GM18861 (cell line): ENCODE results near the gene ARMC5.
A peak's percentile ranks its signal among the peaks of the same experiment; 100 is the strongest.

Source experiments
- ATAC-seq: cut with Tn5 transposase; IDR thresholded peaks from one replicate; pipeline ENCODE4 v1.9.1; 2021; ENCODE audit not compliant: unreplicated experiment

Gene ARMC5

DNA sequence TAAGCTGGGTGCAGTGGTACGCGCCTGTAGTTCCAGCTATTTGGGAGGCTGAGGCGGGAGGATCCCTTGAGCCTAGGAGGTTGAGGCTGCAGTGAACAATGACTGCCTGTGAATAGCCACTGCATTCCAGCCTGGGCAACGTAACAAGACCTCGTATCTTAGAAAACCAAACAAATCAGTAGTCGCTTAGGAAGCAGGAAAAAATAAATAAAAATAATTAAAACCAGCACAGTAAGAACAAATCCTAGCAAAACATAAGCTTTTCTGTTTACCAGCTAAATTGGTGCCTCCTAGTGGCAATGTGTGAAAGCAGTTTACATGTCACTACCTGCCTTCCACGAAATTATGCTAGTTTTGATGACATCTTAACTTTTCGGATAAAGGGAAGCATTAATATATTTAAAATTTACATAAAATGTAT, 1.3 kb downstream of the ARMC5 start:
- ATAC-seq, result no peak

DNA sequence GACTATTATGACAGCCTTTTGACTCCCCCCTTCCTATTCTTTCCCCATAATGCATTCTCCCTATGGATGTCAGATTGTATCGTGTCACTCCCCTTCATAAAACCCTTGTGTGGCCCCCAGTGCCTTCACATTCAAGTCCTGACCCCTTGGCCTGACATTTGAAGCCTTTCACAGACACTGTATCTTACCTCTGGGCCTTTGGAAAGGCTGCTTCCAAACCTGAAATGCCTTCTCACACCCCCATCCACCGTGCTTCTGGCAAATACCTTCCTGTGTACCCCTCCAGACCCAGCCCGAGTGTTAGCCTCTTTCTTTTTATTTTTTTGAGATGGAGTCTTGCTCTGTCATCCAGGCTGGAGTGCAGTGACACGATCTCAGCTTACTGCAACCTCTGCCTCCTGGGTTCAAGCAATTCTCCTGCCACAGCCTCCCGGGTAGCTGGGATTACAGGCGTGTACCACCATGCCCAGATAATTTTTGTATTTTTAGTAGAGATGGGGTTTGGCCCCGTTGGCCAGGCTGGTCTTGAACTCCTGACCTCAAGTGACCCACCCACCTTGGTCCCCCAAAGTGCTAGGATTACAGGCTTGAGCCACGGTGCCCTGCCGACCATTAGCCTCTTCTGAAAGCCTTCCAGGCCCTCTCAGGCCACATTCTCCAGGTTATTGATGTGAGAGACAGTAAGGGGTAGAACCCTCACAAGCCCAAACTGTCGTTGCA, 2.1 kb downstream of the ARMC5 start:
- no peak for ATAC-seq

DNA sequence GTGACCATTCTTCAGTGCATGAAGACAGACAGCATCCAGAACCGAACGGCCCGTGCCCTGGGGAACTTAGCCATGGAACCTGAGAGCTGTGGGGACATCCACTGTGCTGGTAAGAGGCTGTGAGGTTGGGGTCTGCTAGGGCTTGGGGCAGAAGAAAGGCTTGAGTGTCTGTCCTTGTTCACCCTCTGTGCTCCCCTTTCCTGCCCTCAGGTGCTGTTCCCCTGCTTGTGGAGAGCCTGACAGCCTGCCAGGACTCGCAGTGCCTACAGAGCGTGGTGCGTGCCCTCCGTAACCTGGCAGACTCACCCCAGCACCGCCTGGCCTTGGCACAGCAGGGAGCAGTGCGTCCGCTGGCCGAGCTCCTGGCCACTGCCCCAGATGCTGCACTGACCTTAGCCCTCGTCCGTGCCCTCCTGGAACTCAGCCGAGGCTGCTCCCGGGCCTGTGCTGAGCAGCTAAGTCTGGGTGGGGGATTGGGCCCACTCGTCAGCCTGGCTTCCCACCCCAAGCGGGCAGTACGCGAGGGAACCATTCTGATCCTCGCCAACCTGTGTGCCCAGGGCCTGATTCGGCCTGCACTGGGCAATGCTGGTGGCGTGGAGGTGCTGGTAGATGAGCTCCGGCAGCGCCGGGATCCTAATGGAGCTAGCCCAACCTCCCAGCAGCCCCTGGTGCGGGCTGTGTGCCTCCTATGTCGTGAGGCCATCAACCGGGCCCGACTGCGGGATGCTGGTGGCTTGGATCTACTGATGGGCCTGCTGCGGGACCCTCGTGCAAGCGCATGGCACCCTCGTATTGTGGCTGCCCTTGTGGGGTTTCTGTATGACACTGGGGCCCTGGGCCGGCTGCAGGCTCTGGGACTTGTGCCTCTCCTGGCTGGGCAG, 2.9 kb downstream of the ARMC5 start:
- ATAC-seq, result no peak

DNA sequence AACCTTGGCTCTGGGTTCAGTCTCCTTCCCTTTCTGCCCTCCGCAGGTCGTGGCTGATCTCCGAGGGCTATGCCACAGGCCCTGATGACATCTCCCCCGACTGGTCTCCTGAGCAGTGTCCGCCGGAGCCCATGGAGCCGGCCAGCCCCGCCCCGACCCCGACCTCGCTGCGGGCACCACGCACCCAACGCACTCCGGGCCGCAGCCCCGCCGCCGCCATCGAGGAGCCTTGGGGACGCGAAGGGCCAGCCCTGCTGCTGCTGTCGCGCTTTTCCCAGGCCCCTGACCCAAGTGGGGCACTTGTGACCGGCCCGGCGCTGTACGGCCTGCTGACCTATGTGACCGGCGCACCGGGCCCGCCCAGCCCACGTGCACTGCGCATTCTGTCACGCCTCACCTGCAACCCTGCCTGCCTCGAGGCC, 5.1 kb downstream of the ARMC5 start:
- ATAC-seq, result no peak

DNA sequence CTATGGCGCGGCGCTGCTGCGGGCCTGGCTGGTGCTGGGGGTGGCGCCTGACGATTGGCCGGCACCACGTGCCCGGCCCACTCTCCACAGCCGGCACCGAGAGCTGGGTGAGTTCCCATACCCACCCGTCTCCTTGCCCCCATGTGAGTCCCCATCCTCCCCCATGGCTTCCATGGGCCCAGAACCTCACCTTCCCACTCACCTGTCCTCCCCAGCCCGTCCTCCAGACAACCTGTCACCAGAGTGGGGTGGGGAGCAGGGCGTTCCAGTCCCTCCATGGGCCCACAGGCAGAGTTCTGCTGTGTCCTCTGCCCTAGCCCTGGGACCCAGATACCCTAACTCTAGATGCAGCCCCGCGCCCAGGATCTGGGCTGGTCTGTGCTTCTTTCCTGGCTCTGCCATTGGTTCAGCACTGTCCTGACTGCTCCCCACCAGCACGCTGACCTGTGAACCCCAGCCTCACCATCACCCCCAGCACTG, 5.5 kb downstream of the ARMC5 start:
- ATAC-seq, result no peak

DNA sequence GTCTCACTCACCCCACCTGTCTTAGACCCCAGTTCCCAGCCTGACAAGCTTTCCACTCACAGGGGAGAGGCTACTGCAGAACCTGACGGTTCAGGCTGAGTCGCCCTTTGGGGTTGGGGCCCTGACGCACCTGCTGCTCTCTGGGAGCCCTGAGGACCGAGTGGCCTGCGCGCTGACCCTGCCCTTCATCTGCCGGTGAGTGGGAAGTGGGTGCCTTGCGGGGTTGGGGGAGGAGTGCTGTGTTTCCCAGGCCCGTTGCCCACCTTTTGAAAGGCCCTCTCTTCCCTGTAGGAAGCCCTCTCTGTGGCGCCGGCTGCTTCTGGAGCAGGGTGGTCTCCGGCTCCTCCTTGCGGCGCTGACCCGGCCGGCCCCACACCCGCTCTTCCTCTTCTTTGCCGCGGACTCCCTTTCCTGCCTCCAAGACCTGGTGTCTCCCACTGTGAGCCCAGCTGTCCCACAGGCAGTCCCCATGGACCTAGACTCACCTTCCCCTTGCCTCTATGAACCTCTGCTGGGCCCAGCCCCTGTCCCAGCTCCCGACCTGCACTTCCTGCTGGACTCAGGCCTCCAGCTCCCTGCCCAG, 6.6 kb downstream of the ARMC5 start:
- no peak for ATAC-seq

DNA sequence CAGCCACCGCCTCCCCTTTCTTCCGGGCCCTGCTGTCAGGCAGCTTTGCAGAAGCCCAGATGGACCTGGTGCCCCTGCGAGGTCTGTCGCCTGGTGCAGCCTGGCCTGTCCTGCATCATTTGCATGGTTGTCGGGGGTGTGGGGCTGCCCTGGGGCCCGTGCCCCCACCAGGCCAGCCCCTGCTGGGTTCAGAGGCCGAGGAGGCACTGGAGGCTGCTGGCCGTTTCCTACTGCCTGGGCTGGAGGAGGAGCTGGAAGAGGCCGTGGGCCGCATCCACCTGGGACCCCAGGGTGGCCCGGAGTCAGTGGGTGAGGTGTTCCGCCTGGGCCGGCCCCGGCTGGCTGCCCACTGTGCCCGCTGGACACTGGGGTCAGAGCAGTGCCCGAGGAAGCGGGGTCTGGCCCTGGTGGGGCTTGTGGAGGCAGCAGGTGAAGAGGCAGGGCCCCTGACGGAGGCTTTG, 7.1 kb downstream of the ARMC5 start:
- ATAC-seq, result no peak

DNA sequence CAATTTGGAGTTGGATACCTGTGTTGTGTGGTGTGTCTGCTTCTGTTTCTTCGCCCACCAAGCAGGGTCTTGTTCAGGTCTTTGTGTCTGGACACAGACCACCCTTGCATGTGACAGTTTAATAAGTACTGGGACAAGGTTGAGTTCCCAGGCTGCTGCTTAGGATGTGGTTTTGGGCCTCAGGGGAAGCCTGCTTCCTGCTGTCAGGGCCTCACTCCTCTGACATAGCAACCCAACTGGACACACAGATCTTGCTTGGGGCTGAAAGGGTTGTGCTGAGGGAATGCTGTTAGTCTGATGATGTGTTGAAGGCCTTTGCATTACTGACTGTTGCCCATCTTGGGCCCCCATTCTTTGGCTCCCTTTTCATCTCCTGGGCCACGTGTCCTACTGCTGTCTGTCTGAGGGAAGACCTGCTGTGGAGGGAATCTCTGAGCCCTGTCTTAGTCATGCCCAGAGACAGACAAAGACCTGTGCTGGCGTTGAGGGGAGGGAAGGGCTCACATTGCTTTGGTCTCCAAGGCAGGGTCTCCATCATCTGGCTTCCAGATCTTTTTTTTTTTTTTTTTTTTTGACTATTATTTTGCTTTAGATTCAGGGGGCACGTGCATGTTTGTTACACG, 8.0 kb downstream of the ARMC5 start:
- ATAC-seq, result peak; percentile 74

DNA sequence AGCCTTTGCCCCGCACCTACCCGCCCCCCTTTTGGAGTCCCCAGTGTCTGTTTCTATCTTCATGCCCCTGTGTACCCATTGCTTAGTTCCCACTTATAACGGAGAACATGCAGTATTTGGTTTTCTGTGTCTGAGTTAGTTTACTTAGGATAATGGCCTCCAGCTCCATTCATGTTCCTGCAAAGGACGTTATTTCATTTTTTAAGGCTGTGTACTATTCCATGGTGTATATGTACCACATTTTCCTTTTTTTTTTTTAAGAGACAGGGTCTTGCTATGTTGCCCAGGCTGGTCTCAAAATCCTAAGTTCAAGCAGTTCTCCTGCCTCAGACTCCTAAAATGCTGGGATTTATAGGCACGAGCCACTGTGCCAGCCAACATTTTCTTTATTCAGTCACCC, 8.6 kb downstream of the ARMC5 start:
- ATAC-seq, result no peak

DNA sequence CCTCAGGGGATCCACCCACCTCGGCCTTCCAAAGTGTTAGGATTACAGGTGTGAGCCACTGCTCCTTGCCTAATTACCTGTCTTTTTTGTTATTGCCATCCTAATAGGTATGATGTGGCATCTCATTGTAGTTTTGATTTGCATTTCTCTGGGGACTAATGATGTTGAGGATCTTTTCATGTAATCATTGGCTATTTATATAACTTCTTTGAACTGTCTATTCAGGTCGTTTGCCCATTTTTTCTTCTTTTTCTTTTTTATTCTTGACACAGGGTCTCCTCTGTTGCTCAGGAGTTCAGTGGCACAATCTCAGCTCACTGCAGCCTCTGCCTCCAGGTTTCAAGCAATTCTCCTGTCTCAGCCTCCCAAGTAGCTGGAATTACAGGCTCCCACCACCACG, 11.3 kb downstream of the ARMC5 start:
- no peak for ATAC-seq

DNA sequence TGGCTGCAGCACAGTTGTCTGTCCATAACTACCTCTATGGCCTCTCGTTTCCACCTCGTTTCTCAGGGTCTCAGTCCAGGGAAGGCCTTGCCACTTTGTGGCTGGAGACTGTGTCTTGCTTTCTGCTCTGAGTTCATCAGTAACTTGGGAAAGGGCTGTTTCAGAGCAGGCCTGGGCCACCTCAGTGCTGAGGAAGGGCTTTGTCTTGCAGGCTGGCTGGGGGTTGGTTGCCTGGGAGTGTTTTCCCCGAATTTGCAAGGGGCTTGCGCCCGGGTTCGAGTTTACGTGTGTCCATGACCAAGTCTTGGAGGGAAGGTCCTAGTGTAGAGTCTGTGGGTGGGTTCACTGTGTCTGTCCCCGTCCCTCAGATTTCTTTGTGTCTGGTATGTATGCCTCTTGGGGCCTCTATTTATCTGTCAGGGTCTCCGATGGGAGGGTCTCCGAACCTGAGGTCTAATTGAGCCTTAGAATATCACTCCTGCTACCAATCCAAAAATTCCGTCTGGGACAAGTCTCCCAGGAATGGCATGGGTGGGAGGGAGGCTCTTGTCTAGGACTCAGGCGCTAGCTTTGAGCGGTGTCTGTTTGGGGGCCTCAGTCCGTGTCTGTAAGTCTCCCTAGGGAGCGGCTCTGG, 12.1 kb downstream of the ARMC5 start:
- no peak for ATAC-seq

DNA sequence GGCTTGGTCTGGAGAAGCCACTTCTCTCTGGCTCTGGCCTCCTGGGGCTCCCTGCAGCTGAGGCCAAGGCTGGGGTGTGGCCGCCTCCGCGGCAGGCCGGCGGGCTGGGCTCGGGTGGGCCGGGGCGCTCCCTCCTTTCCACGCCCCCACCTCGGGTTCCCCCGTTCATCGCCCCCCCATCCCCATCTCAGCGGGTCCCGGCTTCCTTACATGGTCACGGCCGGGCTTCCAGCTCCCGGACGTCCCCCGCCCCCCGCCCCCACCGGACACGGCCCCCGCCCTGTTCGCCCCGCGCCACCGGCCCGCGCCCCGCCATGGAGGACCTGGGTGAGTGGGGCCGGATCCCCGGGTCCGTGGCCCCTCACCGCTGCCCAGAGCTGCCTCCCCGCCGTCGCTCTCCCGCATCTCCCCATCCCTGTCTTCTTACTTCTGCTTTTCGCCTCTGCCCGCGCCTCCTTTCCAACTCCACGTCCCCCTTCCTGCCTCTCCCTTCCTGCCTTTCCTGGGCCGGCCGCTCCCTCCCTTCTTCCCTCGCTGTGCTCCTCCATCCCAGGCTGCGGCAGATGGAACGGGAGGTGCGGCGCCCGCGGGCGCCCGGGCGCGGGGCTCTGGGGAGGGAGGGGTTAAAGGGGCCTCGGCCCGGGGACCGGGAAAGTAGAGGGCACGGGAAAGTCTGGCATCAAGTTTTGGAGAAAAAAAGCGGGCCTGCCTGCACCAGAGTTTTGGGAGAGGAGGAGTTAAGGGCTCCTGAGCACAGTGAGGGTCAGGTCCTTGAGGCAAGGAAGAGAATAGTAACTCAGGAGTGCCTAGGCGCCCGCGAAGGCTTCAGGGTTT, 12.8 kb downstream of the ARMC5 start, which contains the start of gene TGFB1I1:
Gene TGFB1I1 (plus strand): TSS at position 278 of the 834 bp plus-strand sequence. CDS start 37 bp downstream, at position 315.
- no peak for ATAC-seq

DNA sequence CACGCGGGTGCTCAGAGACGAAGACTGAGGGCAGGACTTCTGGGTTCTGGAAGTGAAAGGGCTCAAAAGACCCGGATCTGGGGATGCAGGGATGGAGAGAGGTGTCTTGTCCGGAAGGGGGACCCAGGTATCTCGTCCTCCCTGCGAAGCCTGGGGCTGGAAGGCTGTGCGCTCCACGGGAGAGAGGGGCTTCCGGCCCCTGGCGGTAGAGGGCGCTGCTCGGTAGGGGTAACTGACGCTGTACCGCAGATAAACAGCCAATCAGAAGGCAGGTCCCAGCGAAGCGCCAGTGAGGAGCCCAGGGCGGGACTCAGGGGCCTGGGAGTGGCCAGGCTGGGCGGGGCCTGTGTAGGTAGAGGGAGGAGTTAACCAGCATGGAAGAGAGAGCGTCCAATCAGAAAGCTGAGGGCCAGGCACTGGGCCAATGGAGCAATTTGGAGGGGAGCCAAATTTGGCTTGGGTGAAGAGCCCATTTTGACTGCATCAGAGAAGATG, 13.5 kb downstream of the ARMC5 start:
- no peak for ATAC-seq

DNA sequence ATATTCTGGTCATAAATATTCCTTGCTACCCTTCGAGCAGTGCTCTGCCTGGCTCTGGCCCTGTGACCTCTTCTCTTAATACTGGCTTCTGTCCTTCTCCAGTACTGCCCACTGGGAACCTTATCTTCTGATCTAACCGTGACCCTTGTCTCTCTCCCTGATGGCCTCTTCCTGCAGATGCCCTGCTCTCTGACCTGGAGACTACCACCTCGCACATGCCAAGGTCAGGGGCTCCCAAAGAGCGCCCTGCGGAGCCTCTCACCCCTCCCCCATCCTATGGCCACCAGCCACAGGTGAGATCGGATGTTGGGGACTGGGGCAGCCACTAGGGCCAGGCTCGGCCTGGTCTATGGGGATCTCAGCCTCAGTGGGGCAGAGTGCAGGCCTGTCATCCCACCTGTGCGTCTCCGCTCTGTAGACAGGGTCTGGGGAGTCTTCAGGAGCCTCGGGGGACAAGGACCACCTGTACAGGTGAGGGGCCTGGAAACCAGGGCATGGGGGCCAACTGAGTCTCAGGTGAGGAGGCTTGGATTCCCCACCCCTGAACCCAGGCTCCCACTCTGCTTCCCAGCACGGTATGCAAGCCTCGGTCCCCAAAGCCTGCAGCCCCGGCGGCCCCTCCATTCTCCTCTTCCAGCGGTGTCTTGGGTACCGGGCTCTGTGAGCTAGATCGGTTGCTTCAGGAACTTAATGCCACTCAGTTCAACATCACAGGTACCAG, 14.1 kb downstream of the ARMC5 start:
- ATAC-seq, result no peak

DNA sequence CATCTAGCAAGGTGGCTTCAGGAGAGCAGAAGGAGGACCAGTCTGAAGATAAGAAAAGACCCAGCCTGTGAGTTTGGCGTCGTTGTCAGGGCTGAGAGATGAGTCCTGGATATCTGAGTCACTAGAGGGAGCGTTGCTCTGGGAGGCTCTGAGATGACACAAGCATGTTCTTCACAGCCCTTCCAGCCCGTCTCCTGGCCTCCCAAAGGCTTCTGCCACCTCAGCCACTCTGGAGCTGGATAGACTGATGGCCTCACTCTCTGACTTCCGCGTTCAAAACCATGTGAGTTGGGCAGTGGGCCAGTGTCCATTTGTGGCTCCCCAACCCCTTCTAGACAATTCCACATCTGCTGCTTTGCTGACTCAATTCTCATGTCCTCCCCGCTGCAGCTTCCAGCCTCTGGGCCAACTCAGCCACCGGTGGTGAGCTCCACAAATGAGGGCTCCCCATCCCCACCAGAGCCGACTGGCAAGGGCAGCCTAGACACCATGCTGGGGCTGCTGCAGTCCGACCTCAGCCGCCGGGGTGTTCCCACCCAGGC, 14.9 kb downstream of the ARMC5 start:
- no peak for ATAC-seq

DNA sequence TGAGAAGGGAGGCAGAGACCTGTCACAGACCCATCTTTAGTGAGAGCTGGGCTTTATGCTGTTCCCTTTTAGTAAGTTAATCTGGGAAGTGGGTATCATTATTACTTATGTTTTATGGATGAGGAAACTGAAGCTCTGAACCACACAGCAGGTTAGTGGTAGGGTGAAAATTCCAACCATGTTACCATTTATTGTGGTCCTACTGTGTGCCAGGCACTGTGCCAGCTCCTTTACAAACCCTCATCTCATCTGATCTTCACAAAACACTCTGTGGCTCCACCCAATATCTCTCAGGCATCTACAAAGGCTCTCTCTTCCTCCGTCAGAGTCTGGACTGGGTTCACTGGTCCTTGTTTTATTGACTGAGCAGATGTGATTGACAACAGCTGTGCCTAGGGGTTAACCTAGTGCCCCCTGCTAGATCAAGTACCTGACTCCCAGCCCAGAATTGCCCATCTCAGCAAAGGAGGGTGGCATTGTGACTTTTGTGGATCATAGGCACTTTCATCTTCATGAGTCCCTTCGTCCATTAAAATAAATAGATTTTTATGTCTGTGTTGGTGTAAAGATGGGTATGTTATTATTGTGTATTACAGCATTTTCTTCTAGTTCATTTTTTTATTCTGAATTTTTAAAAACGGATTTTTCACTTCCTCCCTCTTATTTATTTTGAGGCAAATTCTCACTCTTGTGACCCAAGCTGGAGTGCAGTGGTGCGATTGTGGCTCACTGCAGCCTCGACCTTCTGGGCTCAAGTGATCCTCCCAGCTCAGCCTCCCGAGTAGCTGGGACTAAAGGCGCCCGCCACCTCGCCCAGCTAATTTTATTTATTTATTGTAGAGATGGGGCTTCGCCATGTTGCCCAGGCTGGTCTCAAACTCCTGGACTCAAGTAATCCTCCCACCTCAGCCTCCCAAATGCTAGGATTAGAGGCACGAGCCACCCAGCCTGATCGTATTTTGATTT, 15.8 kb downstream of the ARMC5 start:
- no peak for ATAC-seq

DNA sequence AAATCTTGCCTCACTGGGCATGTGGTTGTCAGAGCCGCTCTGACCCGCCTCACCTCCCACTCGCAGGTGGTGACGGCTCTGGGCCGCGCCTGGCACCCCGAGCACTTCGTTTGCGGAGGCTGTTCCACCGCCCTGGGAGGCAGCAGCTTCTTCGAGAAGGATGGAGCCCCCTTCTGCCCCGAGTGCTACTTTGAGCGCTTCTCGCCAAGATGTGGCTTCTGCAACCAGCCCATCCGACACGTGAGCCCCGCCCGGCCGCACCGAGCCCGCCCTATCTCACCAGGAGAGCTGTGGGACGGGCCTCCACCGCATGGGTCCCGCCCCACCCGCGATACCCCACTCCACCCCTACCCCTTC, 16.6 kb downstream of the ARMC5 start:
- no peak for ATAC-seq
